Smooth muscle cell of the brain vasculature (primary cell): ENCODE results near the gene CD53.
"Not testable (repeated sequence)": the region's sequence is repeated elsewhere in the genome, so short reads cannot be mapped to it uniquely, and the experiment has no call there.

ENCODE experiments used
- DNase-seq: peaks from one replicate; pipeline ENCODE4 v3.0.0-alpha.2; 2012; ENCODE audit warnings: low read depth, low spot score

Gene CD53

GRCh38 chr1:110872745-110873720 is at the start of gene CD53:
CD53 (plus strand) TSS chr1:110873148; CDS start chr1:110891409, 18,261 bp downstream.
- no peak for DNase-seq

- no peak for DNase-seq
These were observed 48.8 kb upstream of the CD53 start for GRCh38 chr1:110824192-110824591.

- no peak for DNase-seq
These were observed 42.9 kb upstream of the CD53 start for GRCh38 chr1:110829955-110830553.

GRCh38 chr1:110833779-110834178 is 39.2 kb upstream of the CD53 start:
- DNase-seq, result not testable (repeated sequence)

- no peak for DNase-seq
These were observed 26.1 kb upstream of the CD53 start for GRCh38 chr1:110846861-110847260.

- no peak for DNase-seq
These were observed 22.8 kb upstream of the CD53 start for GRCh38 chr1:110850145-110850544.

GRCh38 chr1:110850627-110851026 is 22.3 kb upstream of the CD53 start:
- DNase-seq, result no peak

- DNase-seq, result no peak
These were observed 19.8 kb upstream of the CD53 start for GRCh38 chr1:110853135-110853534.

- no peak for DNase-seq
These were observed 16.5 kb upstream of the CD53 start for GRCh38 chr1:110856410-110856809.

- no peak for DNase-seq
These were observed 14.7 kb upstream of the CD53 start for GRCh38 chr1:110857964-110858948.

GRCh38 chr1:110859062-110859461 is 13.9 kb upstream of the CD53 start:
- DNase-seq, result no peak

GRCh38 chr1:110860174-110860573 is 12.8 kb upstream of the CD53 start:
- DNase-seq, result no peak

GRCh38 chr1:110860620-110861019 is 12.3 kb upstream of the CD53 start:
- DNase-seq, result not testable (repeated sequence)

- not testable (repeated sequence) for DNase-seq
These were observed 11.0 kb upstream of the CD53 start for GRCh38 chr1:110861942-110862341.

GRCh38 chr1:110864287-110864686 is 8.7 kb upstream of the CD53 start:
- no peak for DNase-seq

GRCh38 chr1:110870721-110871388 is 2.1 kb upstream of the CD53 start:
- no peak for DNase-seq

- DNase-seq, result no peak
These were observed 593 bp upstream of the CD53 start for GRCh38 chr1:110872366-110872744.

GRCh38 chr1:110873856-110874255 is 908 bp downstream of the CD53 start:
- no peak for DNase-seq

GRCh38 chr1:110874324-110875215 is 1.6 kb downstream of the CD53 start:
- no peak for DNase-seq

- no peak for DNase-seq
These were observed 2.3 kb downstream of the CD53 start for GRCh38 chr1:110875216-110875731.
